ENCODE measurements around the gene TRABD2B.

The TRABD2B gene

GRCh38 chr1:47751996-47752451, 245.2 kb downstream of the TRABD2B start:
- no peak for DNase-seq

GRCh38 chr1:47751193-47751592, 246.0 kb downstream of the TRABD2B start:
- DNase-seq, result no peak

DNA sequence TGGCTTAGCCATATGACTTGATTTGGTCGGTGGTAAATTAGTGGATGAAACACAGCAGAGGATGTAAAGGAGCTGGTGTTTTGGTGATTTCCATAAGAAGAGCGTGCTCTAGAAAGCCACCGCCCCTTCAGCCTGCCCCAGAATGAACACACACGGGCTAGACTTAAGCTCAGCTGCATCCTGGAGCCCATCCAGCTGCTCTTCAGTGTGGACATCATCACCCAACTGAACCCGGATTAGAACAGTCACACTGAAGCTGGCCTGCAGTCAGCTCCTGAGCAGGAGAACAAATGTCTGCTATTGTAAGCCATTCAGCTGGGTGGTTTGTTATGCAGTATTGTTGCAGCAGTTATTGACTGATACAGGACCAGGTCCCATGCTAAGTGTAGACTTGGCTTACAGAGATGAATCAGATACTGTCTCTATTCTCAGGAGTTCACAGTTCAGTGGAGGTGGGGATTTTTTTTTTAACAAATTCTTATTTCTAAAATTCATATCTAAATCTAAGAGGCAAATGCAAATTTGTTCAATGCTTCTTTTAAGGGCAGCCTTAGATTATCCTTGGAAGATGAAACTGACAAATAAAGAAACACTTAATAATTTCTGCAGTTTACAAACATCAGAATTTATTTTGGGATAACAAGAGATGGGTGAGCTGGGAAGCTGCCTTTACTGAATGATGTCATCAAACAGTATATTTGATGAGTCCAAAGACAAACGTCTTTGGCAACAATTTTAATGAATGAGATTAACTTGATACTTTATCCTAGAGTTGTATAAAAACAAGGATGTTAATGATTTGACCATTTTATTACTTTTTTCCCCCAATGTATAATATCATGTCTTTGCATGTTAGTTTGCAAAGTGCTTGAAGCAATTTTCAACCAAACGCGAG, 251.2 kb downstream of the TRABD2B start:
- no peak for DNase-seq

DNA sequence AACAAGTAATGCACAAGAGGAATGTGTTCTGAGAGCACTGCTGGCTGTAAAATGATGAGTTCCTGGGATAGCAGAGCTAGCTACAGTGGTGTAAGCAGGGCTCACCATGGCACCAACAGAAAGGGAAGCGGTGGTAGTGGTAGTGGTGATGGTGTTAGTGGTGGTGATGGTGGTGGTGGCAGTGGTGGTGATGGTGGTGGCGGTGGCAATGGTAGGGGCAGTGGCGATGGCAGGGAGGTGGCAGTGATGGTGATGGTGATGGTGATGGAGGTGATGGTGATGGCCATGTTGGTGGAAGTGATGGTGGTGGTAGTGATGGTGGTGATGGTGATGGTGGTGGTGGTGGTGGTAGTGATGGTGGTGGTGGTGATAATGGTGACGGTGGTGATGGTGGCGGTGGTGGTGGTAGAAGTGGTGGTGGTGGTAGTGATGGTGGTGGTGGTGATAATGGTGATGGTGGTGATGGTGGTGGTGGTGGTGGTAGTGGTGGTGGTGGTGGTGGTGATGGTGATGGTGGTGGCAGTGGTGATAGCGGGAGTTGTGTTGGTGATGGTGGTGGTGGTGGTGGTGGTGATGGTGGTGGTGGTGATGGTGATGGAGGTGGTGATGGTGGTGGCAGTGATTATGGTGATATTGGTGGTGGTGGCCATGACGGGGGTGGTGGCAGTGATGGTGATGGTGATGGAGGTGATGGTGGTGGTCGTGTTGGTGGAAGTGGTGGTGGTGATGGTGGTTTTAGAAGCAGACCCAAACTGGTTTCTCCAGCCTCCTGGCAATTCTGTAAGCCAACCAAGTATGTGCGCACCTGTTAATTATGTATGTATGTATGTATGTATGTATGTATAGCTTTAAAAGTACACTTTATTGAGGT, 254.1 kb downstream of the TRABD2B start:
- no peak for DNase-seq

DNA sequence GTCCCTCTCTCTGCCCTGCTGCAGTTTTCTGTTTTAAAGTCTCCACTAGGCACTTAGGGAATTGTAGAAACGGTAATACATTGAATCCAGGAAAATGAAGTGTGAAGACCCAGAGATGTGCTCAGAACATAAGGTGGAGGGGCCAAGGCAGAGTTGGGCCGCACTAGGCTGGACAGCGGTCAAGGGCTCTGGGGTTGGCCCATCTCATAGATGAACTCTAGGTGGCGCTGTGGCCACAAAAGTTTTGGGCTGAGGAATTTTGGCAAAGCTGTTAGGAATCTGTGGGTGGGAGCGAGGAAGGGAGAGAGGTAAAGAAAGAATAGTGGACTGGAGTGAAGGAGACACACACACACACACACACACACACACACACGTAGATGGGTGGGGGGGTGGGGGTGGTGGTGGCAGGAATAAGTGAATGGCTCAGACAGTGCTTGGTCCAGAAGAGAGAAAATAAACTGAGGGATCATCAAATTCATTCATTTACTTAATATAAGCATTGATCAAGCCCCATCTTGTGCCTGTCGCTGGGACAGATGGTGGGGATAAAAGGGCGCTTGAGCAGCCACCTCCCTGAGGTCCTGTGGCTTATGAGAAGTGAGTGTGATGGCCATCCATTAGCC, 258.5 kb downstream of the TRABD2B start:
- no peak for DNase-seq

- no peak for DNase-seq
Observed at GRCh38 chr1:47732489-47732888, 264.7 kb downstream of the TRABD2B start.

GRCh38 chr1:47731730-47732129, 265.5 kb downstream of the TRABD2B start:
- no peak for DNase-seq

DNA sequence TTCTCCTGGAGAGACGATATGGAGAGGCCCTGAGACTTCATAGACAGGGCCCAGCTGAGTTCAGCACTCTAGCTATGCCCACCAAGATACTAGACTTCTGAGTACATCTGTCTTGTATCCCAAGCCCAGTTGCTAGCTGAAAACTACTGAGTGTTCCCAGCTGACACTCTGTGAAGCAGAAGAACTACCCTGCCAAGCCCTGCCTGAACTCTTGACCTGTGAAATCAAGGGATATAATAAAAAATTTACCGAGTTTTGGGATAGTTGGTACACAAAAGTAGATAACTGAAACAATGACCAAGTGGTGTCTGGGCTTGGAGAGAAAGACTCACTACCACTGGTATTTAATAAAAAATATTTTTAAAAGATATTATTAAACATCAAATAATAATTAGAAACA, 267.5 kb downstream of the TRABD2B start:
- no peak for DNase-seq

GRCh38 chr1:47727697-47728085, 269.5 kb downstream of the TRABD2B start:
- no peak for DNase-seq

GRCh38 chr1:47727051-47727696, 270.0 kb downstream of the TRABD2B start:
- DNase-seq, result no peak

GRCh38 chr1:47725992-47726855, 271.0 kb downstream of the TRABD2B start:
- DNase-seq, result peak; percentile 62

GRCh38 chr1:47725511-47725991, 271.6 kb downstream of the TRABD2B start:
- no peak for DNase-seq

DNA sequence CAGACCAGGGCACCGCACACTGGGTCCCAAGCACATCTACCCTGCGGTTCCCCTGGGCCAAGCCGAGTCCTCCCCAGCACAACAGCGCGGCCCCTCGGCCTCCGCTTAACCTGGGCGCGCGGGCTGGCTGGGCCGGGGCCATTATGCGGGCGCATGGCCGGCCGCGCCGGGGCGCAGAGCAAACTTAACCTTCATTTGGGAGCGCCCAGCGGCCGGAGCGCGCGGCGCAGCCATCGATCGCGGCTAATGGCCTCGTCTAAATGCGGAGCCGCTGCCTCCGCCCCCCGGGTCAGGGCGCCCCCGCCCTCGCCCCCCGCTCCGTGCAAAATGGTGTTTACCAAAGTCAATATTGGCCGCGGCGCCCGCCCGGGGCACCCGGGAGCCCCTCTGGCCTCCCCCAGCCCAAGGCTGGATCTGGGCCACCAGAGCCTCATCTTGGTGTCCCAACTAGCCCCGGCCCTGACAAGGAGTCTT, 272.1 kb downstream of the TRABD2B start:
- DNase-seq, result no peak

GRCh38 chr1:47724432-47724999, 272.7 kb downstream of the TRABD2B start:
- no peak for DNase-seq

GRCh38 chr1:47722909-47723580, 274.1 kb downstream of the TRABD2B start:
- DNase-seq, result no peak

DNA sequence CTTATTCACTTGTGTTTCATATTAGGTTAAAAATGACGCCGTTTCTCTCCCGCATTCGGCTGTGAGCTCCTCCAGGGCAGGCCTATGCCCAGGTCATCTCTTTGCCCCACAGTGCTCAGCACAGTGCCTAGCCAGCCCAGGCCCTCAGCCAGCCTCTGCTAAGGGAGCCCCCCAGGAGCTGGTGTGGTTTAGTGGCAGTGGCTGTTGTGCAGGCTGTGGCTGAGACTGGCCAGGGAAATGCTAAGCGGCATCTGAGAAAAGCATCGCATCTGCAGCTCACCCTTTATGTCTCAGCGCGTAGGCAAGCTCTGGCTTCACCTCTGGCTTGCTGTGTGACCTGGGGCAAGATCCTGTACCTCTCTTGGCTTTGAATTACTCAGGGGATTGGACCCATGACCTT, 275.1 kb downstream of the TRABD2B start:
- DNase-seq, result no peak

DNA sequence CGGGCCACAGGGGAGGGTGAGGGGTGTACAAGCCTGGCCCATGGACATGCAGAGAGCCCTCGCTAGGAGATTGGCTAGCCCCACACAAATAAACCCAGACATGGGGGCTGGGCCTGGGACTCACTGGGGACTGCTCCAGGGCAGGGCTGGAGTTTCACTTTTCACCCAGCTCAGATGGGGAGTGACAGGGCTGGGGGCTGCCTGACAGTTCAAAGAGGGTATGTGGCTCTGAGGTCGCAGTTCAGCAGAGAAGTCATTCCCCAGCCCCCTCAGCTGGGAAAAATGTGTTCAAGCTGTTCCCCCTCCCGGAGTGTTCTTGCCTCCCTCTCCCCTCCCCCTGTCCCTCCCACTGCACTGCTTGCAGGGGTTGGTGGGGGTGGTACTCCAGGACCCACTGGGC, 277.1 kb downstream of the TRABD2B start:
- DNase-seq, result no peak

DNA sequence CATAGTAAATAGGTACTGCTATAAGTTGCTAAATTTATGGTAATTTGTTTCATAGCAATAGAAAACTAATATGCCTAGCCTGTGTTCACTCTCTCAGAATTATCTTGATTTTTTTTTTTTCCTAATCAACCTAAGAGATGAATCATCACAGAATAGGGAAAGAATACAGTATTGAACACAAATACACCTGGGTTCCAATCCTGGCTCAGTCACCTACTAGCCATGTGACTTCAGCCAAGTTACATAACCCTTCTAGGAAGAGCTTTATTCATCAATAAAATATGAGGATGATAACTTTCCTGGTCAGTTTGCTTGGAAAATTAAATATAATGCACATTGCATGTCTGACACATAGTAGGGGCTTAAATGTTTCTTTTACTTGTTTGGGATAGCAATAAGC, 279.8 kb downstream of the TRABD2B start:
- DNase-seq, result no peak

GRCh38 chr1:47713975-47714767, 283.0 kb downstream of the TRABD2B start:
- no peak for DNase-seq

Data from stimulated activated CD4-positive, alpha-beta T cell treated with anti-CD3 and anti-CD28 coated beads, Interleukin-12 subunit alpha, Interleukin-12 subunit beta, amount 100 ng/mL, for 4 hours (primary cell).